ENCODE results near the gene CACNB2. TPM values are rescaled to one million over a fixed set of nuclear protein-coding genes. Genes with fewer than 3 reads are reported as not detected.

CACNB2 gene
- total and polyA plus RNA-seq, 2 of the 13 experiments (the other 11 are each of a cell fraction or from before 2014, with no cell fraction given) = not detected

DNA sequence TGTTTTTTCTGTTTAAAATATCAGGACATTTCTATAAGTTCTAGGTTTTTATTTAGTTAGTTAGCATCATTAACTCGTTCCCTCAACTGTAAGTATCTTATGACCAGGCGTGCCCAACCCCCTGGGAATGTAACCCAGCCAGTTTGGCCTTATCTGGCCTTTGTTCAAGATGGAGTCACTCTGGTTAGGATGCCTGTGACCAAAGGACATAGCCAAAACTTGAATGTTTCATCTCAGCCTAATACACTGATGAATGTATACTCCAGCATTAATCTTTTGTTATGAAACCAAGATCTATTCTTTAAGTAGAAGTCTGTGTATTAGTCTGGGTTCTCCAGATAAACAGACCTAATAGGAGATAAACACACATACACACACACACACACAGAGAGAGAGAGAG is 279.7 kb downstream of the CACNB2 start (continued):
- TF ChIP-seq ZNF747 (CRISPR knock-in tag; IDR thresholded peaks at IDR 0.05; ENCODE audit: borderline replicate concordance) = no peak
- TF ChIP-seq, protein P1, sequence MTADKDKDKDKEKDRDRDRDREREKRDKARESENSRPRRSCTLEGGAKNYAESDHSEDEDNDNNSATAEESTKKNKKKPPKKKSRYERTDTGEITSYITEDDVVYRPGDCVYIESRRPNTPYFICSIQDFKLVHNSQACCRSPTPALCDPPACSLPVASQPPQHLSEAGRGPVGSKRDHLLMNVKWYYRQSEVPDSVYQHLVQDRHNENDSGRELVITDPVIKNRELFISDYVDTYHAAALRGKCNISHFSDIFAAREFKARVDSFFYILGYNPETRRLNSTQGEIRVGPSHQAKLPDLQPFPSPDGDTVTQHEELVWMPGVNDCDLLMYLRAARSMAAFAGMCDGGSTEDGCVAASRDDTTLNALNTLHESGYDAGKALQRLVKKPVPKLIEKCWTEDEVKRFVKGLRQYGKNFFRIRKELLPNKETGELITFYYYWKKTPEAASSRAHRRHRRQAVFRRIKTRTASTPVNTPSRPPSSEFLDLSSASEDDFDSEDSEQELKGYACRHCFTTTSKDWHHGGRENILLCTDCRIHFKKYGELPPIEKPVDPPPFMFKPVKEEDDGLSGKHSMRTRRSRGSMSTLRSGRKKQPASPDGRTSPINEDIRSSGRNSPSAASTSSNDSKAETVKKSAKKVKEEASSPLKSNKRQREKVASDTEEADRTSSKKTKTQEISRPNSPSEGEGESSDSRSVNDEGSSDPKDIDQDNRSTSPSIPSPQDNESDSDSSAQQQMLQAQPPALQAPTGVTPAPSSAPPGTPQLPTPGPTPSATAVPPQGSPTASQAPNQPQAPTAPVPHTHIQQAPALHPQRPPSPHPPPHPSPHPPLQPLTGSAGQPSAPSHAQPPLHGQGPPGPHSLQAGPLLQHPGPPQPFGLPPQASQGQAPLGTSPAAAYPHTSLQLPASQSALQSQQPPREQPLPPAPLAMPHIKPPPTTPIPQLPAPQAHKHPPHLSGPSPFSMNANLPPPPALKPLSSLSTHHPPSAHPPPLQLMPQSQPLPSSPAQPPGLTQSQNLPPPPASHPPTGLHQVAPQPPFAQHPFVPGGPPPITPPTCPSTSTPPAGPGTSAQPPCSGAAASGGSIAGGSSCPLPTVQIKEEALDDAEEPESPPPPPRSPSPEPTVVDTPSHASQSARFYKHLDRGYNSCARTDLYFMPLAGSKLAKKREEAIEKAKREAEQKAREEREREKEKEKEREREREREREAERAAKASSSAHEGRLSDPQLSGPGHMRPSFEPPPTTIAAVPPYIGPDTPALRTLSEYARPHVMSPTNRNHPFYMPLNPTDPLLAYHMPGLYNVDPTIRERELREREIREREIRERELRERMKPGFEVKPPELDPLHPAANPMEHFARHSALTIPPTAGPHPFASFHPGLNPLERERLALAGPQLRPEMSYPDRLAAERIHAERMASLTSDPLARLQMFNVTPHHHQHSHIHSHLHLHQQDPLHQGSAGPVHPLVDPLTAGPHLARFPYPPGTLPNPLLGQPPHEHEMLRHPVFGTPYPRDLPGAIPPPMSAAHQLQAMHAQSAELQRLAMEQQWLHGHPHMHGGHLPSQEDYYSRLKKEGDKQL (CRISPR knock-in tag; IDR thresholded peaks at IDR 0.05; ENCODE audit: low read depth) = no peak

DNA sequence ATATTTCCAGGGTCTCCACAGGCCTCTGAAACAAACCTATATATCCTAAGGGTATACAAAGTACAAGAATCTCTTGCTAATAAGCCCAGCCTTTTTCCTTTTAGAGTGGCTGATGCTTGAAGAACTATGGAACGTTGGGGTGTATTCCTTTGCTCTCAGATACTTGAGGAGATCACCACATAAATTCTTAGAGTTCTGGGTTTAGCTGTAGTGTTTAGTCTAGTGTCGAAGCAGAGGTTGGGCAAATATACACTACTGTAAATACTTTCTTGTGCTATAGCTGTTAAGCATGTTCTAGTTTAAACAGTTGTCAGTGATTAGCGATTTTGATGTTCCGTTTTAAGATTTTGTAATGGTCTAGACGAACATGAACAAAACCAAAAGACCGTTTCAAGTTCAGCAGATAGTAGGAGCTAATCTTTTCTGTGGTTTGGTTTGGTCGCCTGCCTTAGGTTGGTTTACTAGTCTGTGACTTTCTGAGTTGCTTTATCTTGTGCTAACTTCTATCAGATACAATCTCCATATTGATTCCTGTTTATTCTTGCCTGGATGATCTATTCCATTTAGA is 281.6 kb downstream of the CACNB2 start:
- H3K4me2 ChIP-seq (ENCODE audit: low read depth, low read length) = no peak overlapping the region

More for the DNA sequence above, 281.6 kb downstream of the CACNB2 start:
- no TSS peak for BruUV-seq (replicated peaks)
- TF ChIP-seq, protein P2, sequence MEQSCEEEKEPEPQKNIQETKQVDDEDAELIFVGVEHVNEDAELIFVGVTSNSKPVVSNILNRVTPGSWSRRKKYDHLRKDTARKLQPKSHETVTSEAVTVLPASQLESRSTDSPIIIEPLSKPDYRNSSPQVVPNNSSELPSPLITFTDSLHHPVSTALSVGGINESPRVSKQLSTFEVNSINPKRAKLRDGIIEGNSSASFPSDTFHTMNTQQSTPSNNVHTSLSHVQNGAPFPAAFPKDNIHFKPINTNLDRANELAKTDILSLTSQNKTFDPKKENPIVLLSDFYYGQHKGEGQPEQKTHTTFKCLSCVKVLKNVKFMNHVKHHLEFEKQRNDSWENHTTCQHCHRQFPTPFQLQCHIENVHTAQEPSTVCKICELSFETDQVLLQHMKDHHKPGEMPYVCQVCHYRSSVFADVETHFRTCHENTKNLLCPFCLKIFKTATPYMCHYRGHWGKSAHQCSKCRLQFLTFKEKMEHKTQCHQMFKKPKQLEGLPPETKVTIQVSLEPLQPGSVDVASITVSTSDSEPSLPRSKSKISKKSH (CRISPR knock-in tag; IDR thresholded peaks at IDR 0.05; ENCODE audit: borderline replicate concordance) = no peak
- TF ChIP-seq ZSCAN31 (CRISPR knock-in tag; IDR thresholded peaks at IDR 0.05; ENCODE audit: low read depth) (no peak), NCOA5 (CRISPR knock-in tag; IDR thresholded peaks at IDR 0.05) (no peak), MEIS1 (CRISPR knock-in tag; IDR thresholded peaks at IDR 0.05; ENCODE audit: borderline replicate concordance) (no peak), ZNF616 (CRISPR knock-in tag; IDR thresholded peaks at IDR 0.05; ENCODE audit: low read depth) (no peak), ZNF7 (CRISPR knock-in tag; IDR thresholded peaks at IDR 0.05) (no peak), ZNF264 (CRISPR knock-in tag; IDR thresholded peaks at IDR 0.05) (no peak), HNRNPUL1 (IDR thresholded peaks at IDR 0.05; ENCODE audit: low read depth, low read length) (no peak), HOXA7 (CRISPR knock-in tag; IDR thresholded peaks at IDR 0.05) (no peak), ZNF282 (IDR thresholded peaks at IDR 0.05; ENCODE audit: partially characterized antibody) (no peak), ZNF788 (CRISPR knock-in tag; IDR thresholded peaks at IDR 0.05; ENCODE audit: borderline replicate concordance) (no peak), MEF2D (CRISPR knock-in tag; IDR thresholded peaks at IDR 0.05) (no peak), ZFAT (CRISPR knock-in tag; conservative IDR thresholded peaks at IDR 0.05) (no peak)
- TF ChIP-seq, protein P3, sequence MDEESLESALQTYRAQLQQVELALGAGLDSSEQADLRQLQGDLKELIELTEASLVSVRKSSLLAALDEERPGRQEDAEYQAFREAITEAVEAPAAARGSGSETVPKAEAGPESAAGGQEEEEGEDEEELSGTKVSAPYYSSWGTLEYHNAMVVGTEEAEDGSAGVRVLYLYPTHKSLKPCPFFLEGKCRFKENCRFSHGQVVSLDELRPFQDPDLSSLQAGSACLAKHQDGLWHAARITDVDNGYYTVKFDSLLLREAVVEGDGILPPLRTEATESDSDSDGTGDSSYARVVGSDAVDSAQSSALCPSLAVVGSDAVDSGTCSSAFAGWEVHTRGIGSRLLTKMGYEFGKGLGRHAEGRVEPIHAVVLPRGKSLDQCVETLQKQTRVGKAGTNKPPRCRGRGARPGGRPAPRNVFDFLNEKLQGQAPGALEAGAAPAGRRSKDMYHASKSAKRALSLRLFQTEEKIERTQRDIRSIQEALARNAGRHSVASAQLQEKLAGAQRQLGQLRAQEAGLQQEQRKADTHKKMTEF (CRISPR knock-in tag; IDR thresholded peaks at IDR 0.05) = no peak
- intact Hi-C loops (cut with micrococcal nuclease; ENCODE audit: unreplicated experiment) = no loop called here
- ATAC-seq (no peak), FAIRE-seq (no peak), DNase-seq (ENCODE audit: low spot score) (no peak)
- Histone ChIP-seq H2AFZ (ENCODE audit: low read length) (no peak overlapping the region), H3K9ac (ENCODE audit: insufficient read depth, low read depth, low read length) (no peak overlapping the region), H3K27me3 (ENCODE audit: control insufficient read depth in 1 of 2, insufficient read depth in 2 of 2, low read length in 2 of 2) (no peaks in the 10 kb centered on the region; a peak in 2 of 5 replicates), H3K4me3 (replicated peaks in 1 of 3; ENCODE audit: insufficient read depth in 1 of 3, low read depth in 2 of 3, low read length in 3 of 3) (no peak overlapping the region), H3K36me3 (replicated peaks in 1 of 2; ENCODE audit: control insufficient read depth in 1 of 2, insufficient read depth in 2 of 2, low read length in 2 of 2) (no peaks in the 10 kb centered on the region), H3K27ac (ENCODE audit: extremely low read length, insufficient read depth, low read length) (no peak overlapping the region), H4K20me1 (ENCODE audit: insufficient read depth, low read length) (no peaks in the 10 kb centered on the region), H3K9me3 (ENCODE audit: low read length) (no peaks in the 10 kb centered on the region), H3K4me1 (ENCODE audit: insufficient read depth, low read length) (no peaks in the 10 kb centered on the region), H3K79me2 (ENCODE audit: insufficient read depth, low read length) (no peaks in the 10 kb centered on the region)
- ChIA-PET CTCF (ENCODE audit: low intra/inter-chr PET ratio, low total read pairs) (no interaction called here), POLR2A (interaction anchor here (1.0 kb wide), 1 partner anchor 244 kb away, joined by 3 read pairs; no protein-coding TSS in a partner anchor)
- 5% methylated on average over 7 of the region's 7 CpGs for WGBS (ENCODE audit: low lambda C conversion rate)
- in situ Hi-C loops (cut with HindIII; ENCODE audit: extremely low pct_ligation_motif_present, low pct_unique_long_range_greater_than_20kb) = no loop called here
